Fibroblast of pulmonary artery (primary cell): ENCODE results near the gene HSD17B12.

Source experiments
- DNase-seq: peaks from one replicate; pipeline ENCODE4 v3.0.0-alpha.2; 2010; ENCODE audit warnings: low read depth
- H3K4me3 ChIP-seq: replicated peaks from 2 replicates; pipeline ENCODE4 v1.5.1; 2011; ENCODE audit warnings: low read depth, mild to moderate bottlenecking, control low read depth, low read length, moderate library complexity
- TF ChIP-seq, protein P1 (sequence below): IDR thresholded peaks from 2 replicates; pipeline ENCODE4 v1.5.1; 2011; ENCODE audit warnings: mild to moderate bottlenecking, control low read depth, low read length, inconsistent platforms; ENCODE audit errors: missing control alignments

Gene HSD17B12

DNA sequence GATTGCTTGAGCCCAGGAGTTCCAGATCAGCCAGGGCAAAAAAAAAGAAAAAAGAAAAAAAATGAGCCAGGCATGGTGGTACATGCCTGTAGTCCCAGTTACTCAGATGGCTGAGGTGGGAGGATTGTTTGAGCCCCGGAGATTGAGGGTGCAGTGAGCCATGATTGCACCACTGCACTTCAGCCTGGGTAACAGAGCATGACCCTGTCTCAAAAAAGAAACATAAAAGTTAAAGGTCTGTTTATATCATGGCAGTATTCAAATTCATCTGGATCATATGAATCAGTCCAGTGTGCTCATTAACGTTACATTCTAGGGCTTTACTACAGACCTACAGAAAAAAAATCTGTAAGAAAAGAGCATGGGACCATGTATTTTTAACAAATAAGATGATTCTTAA, 13.9 kb downstream of the HSD17B12 start:
- TF ChIP-seq, protein P1, sequence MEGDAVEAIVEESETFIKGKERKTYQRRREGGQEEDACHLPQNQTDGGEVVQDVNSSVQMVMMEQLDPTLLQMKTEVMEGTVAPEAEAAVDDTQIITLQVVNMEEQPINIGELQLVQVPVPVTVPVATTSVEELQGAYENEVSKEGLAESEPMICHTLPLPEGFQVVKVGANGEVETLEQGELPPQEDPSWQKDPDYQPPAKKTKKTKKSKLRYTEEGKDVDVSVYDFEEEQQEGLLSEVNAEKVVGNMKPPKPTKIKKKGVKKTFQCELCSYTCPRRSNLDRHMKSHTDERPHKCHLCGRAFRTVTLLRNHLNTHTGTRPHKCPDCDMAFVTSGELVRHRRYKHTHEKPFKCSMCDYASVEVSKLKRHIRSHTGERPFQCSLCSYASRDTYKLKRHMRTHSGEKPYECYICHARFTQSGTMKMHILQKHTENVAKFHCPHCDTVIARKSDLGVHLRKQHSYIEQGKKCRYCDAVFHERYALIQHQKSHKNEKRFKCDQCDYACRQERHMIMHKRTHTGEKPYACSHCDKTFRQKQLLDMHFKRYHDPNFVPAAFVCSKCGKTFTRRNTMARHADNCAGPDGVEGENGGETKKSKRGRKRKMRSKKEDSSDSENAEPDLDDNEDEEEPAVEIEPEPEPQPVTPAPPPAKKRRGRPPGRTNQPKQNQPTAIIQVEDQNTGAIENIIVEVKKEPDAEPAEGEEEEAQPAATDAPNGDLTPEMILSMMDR, result no peak
- DNase-seq, result no peak
- H3K4me3 ChIP-seq, result no peak overlapping the region

DNA sequence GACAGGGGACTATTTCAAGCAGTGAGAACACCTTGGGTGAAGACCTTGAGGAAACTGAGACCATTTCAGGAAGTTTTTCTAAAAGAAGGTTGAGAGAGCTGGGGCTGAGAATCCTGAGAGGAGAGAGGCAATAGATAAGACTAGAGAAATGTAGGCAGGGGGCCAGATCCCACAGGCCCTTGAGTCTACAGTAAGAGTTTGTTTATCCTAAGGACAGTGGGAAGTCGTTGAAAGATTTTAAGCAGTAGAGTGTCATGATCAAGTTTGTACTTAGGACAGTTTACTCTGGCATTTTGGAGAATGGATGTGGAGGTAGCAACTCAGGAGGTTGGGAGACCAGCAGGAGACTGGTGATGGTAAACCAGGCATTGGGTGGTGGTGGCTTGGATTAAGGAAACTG, 17.1 kb downstream of the HSD17B12 start:
- peak; percentile 26 for DNase-seq
- TF ChIP-seq, protein P1, result no peak
- H3K4me3 ChIP-seq, result no peak overlapping the region

DNA sequence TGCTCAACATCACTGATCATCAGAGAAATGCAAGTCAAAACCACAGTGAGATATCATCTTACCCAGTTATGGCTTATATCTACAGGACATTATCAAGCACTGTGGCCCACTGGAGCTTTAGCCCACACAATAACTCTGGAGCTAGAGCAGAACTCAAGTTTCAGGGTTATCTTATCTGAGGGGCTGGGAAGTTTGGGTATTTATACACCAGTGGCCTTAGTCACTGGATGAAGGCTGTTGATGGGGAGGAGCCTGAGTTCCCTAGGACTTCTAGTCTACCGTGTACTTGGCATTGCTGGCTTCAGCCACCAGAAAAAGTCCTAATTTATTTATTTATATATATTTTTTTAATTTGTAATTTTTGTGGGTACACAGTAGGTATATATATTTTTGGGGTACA, 19.3 kb downstream of the HSD17B12 start:
- TF ChIP-seq, protein P1, result no peak
- H3K4me3 ChIP-seq, result no peak overlapping the region
- DNase-seq, result no peak

DNA sequence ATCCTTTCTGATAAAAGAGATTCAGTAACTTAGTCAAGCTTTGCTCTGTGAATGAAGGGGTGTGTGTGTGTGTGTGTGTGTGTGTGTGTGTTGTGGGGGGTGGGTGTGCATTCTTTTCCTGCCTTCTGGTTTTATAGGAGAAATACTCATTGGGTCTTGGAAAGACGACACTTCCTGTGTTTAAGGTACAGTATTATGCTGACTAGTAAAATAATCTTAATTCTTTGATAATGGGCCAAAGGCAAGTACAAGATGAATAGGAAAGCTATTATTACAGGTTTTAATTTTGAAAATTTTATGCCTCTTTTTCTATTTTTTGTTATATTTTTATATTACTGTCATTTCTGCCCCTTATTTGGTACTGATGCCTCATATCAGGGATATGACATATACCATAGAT, 26.1 kb downstream of the HSD17B12 start:
- TF ChIP-seq, protein P1, result no peak
- no peak for DNase-seq
- H3K4me3 ChIP-seq, result no peak overlapping the region

DNA sequence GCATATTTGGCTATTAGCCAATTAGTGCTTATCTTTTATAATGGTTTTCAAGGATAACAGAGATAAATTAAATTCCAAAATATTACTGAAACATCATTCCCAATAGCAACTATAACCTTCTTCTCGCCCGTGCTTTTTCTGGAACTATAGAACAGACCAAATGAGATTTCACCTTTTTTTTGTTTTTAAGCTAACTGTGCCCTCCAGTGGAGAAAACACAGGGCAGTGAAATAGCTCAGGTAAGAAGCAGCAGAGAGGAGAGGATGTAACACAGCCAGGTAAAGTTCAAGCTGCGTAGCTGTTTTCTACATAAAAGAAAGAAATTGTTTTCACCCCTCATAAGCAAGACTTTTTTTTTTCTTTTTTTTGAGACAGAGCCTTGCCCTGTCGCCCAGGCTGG, 28.2 kb downstream of the HSD17B12 start:
- no peak overlapping the region for H3K4me3 ChIP-seq
- TF ChIP-seq, protein P1, result peak; percentile 51
- peak; percentile 18 for DNase-seq

DNA sequence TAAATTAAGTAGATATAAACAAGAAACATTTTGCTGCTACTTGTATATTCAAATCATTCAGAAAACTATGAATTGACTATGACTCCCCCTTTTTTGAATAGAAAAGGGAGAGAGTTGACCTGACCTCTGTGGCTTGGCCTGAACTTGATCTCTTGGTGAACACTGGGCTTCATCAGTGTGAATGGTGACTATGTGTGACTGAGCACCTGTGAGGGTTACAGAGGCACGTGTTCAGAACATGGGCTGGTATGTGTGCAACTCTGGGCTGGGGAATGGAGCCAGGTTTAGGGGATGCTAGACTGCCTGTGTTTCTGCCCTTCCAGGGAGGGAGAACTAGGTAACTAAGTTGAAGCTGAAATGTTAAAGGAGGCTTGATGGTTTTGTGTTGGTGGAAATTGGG, 29.2 kb downstream of the HSD17B12 start:
- no peak overlapping the region for H3K4me3 ChIP-seq
- no peak for DNase-seq
- TF ChIP-seq, protein P1, result no peak

DNA sequence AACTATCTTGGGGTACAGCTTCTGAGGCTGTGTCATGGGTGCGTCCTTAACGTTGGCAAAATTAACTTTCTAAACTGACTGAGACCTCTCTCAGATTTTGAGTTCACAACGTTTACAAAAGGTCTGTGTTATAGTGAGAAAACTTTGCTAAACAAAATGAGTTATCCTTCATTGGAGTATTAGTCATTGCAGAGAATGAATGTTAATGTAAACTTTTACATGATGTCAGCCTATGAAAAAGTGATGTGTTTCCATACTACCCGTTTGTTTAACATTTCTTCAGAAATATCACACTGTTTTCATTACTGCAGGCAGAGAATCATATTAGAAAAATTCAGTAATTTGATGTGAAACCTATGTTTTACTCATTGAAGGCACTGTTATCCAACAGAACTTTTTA, 32.1 kb downstream of the HSD17B12 start:
- TF ChIP-seq, protein P1, result no peak
- DNase-seq, result no peak
- no peak overlapping the region for H3K4me3 ChIP-seq
